DND-41 (cell line): ENCODE results near the gene RANBP3L.

Source experiments
- ATAC-seq: fragments of 200-7000 bp; cut with Tn5 transposase; 3 replicates; pipeline ENCODE4 v1.9.1; 2021; ENCODE audit warnings: low read depth; ENCODE audit not compliant: insufficient read depth
- DNase-seq: peaks from one replicate; pipeline ENCODE4 v3.0.0-alpha.2; 2020
- H2AFZ ChIP-seq: 2 replicates; pipeline ENCODE4 v1.6.0; 2012; ENCODE audit warnings: low read depth, low read length
- H3K27ac ChIP-seq: 2 replicates; pipeline ENCODE4 v1.5.1; 2012; ENCODE audit warnings: low read length, inconsistent platforms
- H3K27me3 ChIP-seq: fragments of 200-600 bp; sonication (generic); 2 replicates; pipeline ENCODE4 v1.6.0; 2012; ENCODE audit warnings: low read length, mild to moderate bottlenecking, inconsistent platforms; ENCODE audit not compliant: insufficient read depth, poor library complexity
- H3K36me3 ChIP-seq: 2 replicates; pipeline ENCODE4 v1.5.1; 2012; ENCODE audit warnings: low read length, inconsistent platforms; ENCODE audit not compliant: insufficient read depth
- H3K4me1 ChIP-seq: 2 replicates; pipeline ENCODE4 v1.5.1; 2012; ENCODE audit warnings: mild to moderate bottlenecking, low read length; ENCODE audit not compliant: insufficient read depth
- H3K4me2 ChIP-seq: 2 replicates; pipeline ENCODE4 v1.6.0; 2012; ENCODE audit warnings: mild to moderate bottlenecking, moderate library complexity, low read length, inconsistent platforms; ENCODE audit not compliant: insufficient read depth
- H3K4me3 ChIP-seq, 2 experiments: fragments of 200-600 bp in 1 of 2; shearing (Covaris generic) in 1 of 2; 2 replicates each; pipeline ENCODE4 v1.5.1; 2012 to 2016; ENCODE audit warnings: inconsistent platforms in 2 of 2, low read length in 2 of 2, mild to moderate bottlenecking in 2 of 2, low read depth in 1 of 2, moderate library complexity in 1 of 2
- H3K79me2 ChIP-seq: 2 replicates; pipeline ENCODE4 v1.6.0; 2012; ENCODE audit warnings: low read length, inconsistent platforms; ENCODE audit not compliant: insufficient read depth
- H3K9ac ChIP-seq: 2 replicates; pipeline ENCODE4 v1.6.0; 2012; ENCODE audit warnings: low read depth, mild to moderate bottlenecking, inconsistent platforms, low read length, moderate library complexity
- H3K9me3 ChIP-seq: 2 replicates; pipeline ENCODE4 v1.5.1; 2012; ENCODE audit warnings: low read length, moderate library complexity, mild to moderate bottlenecking, inconsistent platforms; ENCODE audit not compliant: insufficient read depth, severe bottlenecking
- H4K20me1 ChIP-seq: 2 replicates; pipeline ENCODE4 v1.6.0; 2012; ENCODE audit warnings: low read length; ENCODE audit not compliant: insufficient read depth
- EZH2 ChIP-seq: IDR thresholded peaks from 3 replicates; pipeline ENCODE4 v1.6.1; 2012; ENCODE audit warnings: borderline replicate concordance, low read depth, mild to moderate bottlenecking, moderate library complexity, low read length, inconsistent platforms; ENCODE audit not compliant: severe bottlenecking
- TF ChIP-seq, protein P1 (sequence below): IDR thresholded peaks from 2 replicates; pipeline ENCODE4 v1.5.1; 2012; ENCODE audit warnings: borderline replicate concordance, low read length, moderate library complexity, mild to moderate bottlenecking; ENCODE audit not compliant: poor library complexity, severe bottlenecking; ENCODE audit errors: extremely low read depth

RANBP3L gene

DNA sequence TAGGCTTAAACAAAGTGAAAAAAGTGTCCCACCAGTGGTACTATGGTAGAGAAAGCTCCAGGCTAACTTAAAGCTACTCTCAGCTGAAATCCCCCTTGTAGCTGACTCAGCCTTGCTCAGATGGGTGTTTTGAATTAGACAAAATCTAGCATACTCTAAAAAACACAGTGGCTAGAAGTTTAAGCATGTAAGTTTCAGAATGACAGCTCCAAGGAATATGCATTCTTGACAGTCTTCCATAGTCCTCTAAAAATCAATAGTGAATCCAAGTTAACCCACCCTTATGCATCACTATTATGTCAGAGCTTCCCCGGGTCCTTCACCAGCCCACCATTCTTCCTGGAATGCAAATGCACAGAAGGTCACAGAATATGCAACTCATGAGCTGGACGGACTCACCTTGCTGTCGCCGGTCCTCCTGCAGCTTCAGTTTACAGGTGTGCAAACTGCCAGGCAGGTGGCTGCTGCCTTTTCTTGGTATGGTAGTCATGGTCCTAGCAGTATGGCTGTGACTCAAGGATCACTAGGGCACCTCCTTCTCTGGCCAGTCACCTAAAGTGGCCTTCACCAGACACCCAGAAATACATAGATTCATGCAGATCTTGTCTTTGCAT, 668 bp downstream of the RANBP3L start:
- TF ChIP-seq, protein P1, sequence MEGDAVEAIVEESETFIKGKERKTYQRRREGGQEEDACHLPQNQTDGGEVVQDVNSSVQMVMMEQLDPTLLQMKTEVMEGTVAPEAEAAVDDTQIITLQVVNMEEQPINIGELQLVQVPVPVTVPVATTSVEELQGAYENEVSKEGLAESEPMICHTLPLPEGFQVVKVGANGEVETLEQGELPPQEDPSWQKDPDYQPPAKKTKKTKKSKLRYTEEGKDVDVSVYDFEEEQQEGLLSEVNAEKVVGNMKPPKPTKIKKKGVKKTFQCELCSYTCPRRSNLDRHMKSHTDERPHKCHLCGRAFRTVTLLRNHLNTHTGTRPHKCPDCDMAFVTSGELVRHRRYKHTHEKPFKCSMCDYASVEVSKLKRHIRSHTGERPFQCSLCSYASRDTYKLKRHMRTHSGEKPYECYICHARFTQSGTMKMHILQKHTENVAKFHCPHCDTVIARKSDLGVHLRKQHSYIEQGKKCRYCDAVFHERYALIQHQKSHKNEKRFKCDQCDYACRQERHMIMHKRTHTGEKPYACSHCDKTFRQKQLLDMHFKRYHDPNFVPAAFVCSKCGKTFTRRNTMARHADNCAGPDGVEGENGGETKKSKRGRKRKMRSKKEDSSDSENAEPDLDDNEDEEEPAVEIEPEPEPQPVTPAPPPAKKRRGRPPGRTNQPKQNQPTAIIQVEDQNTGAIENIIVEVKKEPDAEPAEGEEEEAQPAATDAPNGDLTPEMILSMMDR, result no peak
- TF ChIP-seq EZH2, result no peak
- Histone ChIP-seq H3K9me3 (no peaks in the 10 kb centered on the region), H3K4me3 (no peak overlapping the region), H3K27ac (no peak overlapping the region), H3K9ac (no peak overlapping the region), H3K36me3 (no peaks in the 10 kb centered on the region), H3K27me3 (peaks cover 20% of the 10 kb centered on the region), H3K4me1 (no peaks in the 10 kb centered on the region), H3K4me2 (no peak overlapping the region), H4K20me1 (no peaks in the 10 kb centered on the region), H3K79me2 (no peaks in the 10 kb centered on the region), H2AFZ (no peak overlapping the region)
- DNase-seq (no peak), ATAC-seq (no peak)

DNA sequence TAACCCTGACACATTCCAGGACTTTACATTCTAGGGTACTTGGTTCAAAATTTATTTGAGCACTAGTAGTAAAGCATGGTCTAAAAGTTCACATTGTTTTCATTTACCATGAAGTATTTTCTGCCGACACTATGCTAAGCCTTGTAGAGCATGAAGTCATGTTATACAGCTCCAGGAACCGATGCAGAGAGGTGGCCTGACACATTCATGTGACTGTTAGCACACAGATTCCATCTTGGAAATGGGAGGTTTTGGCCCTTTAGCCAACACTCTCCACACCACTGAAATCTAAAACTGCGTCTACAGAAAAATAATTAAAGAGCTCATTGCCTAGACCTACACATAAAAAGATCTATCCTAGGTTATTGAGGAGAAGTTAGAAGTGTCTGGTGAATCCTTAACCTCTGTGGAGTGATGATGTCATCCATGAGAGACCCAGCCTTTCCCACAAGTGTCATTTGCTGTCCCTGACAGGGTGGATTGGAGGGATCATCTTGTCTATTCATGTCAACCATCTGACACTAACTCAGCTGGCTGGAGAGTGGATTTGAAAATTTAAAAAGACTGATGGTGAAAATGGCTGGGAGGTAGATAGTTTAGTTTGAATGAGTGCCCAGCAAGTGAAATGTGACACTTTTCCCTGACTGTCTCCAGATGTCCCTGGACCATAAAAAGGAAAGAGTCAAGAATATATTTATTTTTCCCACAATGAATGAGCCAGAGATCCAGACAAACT, 1.3 kb downstream of the RANBP3L start:
- Histone ChIP-seq H3K27me3 (peaks cover 23% of the 10 kb centered on the region), H4K20me1 (no peaks in the 10 kb centered on the region), H2AFZ (no peak overlapping the region), H3K27ac (no peak overlapping the region), H3K36me3 (no peaks in the 10 kb centered on the region), H3K9ac (no peak overlapping the region), H3K4me1 (no peaks in the 10 kb centered on the region), H3K79me2 (no peaks in the 10 kb centered on the region), H3K4me3 (no peak overlapping the region), H3K4me2 (no peak overlapping the region), H3K9me3 (no peaks in the 10 kb centered on the region)
- DNase-seq (no peak), ATAC-seq (no peak)
- TF ChIP-seq, protein P1, result no peak
- TF ChIP-seq EZH2, result no peak

DNA sequence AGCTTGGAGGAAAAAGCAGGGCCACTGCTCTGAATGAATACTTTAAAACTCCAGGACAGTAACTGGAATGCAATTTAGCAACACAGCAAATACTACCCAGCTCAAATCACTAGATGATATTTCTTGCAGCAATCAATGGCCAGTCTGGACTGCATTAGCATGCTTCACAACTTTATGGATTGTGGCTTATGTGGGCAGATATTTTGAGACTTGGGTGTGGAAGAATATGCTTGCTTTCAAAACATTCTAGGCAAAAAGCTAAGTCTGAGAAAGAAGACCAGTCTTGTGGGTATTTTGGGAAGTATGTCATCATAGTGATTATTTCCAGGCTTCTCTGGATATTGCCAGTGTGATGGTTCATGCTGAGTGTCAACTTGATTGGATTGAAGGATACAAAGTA, 3.1 kb downstream of the RANBP3L start:
- H3K9ac ChIP-seq, result no peak overlapping the region
- H4K20me1 ChIP-seq, result no peaks in the 10 kb centered on the region
- DNase-seq, result no peak
- H3K27ac ChIP-seq, result no peak overlapping the region
- no peaks in the 10 kb centered on the region for H3K9me3 ChIP-seq
- no peak overlapping the region for H2AFZ ChIP-seq
- no peak overlapping the region for H3K4me3 ChIP-seq
- ATAC-seq, result no peak
- TF ChIP-seq EZH2, result no peak
- TF ChIP-seq, protein P1, result no peak
- H3K4me2 ChIP-seq, result no peak overlapping the region
- H3K4me1 ChIP-seq, result no peaks in the 10 kb centered on the region
- H3K36me3 ChIP-seq, result no peaks in the 10 kb centered on the region
- H3K79me2 ChIP-seq, result no peaks in the 10 kb centered on the region
- H3K27me3 ChIP-seq, result peaks cover 23% of the 10 kb centered on the region
